Measurements from ENCODE around the gene UPK3A. TPM values are rescaled to one million over a fixed set of nuclear protein-coding genes. Genes with fewer than 3 reads are reported as not detected.

UPK3A gene
- total RNA-seq, 4 donors from 2014 or later: not detected

DNA sequence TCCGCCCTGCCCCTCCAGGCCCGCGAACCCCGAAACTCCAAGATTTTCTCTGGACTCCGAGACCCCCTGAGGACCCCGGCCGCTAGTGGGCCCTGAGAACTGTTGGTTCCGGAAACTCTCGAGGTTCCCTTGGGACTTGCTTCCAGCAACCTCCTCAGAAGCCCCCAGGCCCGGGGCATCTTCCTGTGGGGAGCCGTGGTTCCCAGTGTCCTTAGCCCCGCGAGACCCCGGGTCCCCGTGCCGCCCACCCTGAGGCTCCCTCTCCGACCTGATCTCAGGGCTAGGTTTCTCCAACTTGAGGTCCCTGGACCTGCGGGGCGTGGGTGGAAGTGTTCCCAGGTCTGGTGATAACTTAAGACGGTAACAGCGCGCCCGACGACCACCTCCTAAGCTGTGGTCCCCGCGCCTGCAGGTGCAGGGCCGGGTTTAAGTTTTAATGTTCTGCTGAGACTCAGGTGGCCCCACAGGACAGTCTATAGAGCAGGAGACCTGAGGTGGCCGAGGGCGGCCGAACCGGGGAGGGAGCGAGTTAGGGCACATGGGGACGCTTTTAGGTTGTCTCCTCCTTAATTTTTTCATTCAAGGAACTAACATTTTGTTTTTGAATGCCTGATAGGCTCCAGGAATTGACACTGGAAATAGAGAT, 25.7 kb downstream of the UPK3A start:
- WGBS, 2 donors (ENCODE audit: low coverage in 1 of 2): 10 to 25% methylated on average over 2 to 5 of the region's 33 CpGs
- Histone ChIP-seq H3K27me3 (no peaks in the 10 kb centered on the region), H3K27ac (peak overlapping the region; percentile 36 to 94 (median 86)), H3K4me3 (peak overlapping the region; percentile 54 to 77), H3K4me1 (peaks cover 0 to 43% (median 8%) of the 10 kb centered on the region in 3 donors), H3K36me3 (no peaks in the 10 kb centered on the region), H3K9me3 (no peaks in the 10 kb centered on the region)
- TF ChIP-seq EP300 (IDR thresholded peaks at IDR 0.05): no peak
- no peak for TF ChIP-seq POLR2AphosphoS5 (IDR thresholded peaks at IDR 0.05)
- TF ChIP-seq POLR2A (IDR thresholded peaks at IDR 0.05): no peak
- TF ChIP-seq CTCF (IDR thresholded peaks at IDR 0.05): no peak
- no peak for ATAC-seq

DNA sequence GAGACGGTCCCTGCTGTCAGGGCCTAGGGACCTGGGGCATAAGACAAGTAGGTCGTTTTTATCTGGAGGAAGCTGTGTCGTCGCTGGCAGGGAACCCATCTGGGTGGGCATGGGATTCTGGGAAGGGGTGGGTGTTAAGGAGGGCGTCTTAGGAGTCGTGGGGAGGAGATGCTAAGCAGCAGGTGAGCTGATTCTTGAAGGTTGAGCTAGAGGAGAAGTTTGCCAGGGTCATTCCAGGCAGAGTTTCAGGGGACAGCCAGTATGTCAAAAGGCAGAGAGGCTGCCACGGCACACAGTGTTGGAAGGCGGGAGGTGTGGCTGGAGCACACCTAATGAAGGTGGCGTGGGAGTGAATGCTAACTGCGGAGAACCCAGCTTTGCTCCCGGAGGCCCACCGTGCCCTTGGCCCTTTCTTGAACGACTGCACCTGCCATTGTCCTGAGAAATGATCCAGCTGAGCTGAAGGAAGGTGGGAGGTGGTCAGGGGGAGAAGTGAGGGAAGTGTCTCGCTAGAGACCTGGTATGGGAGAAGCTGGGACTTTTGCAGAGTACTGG, 26.3 kb downstream of the UPK3A start:
- H3K27ac ChIP-seq: peak overlapping the region in 2 of 4 donors; percentile 86 to 94
- 24 to 54% methylated on average over 8 to 9 of the region's 14 CpGs for WGBS, 2 donors (ENCODE audit: low coverage in 1 of 2)
- H3K36me3 ChIP-seq: no peaks in the 10 kb centered on the region
- ATAC-seq: no peak
- H3K4me3 ChIP-seq: peak overlapping the region; percentile 54 to 77
- no peaks in the 10 kb centered on the region for H3K27me3 ChIP-seq
- H3K9me3 ChIP-seq: no peaks in the 10 kb centered on the region
- H3K4me1 ChIP-seq: peaks cover 0 to 44% (median 8%) of the 10 kb centered on the region in 3 donors
- TF ChIP-seq EP300 (IDR thresholded peaks at IDR 0.05) (no peak), CTCF (IDR thresholded peaks at IDR 0.05) (no peak), POLR2AphosphoS5 (IDR thresholded peaks at IDR 0.05) (no peak), POLR2A (IDR thresholded peaks at IDR 0.05) (no peak)

DNA sequence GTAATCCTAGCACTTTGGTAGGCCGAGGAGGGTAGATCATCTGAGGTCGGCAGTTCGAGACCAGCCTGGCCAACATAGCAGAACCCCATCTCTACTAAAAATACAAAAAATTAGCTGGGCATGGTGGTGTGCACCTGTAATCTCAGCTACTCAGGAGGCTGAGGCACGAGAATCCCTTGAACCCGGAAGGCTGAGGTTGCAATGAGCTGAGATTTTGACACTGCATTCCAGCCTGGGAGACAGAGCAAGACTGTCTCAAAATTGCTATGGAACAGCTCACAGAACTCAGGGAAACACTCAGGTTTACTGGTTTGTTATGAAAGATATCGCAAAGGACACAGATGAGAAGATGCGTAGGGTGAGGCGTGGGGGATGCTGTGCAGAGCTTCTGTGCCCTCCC, 27.7 kb downstream of the UPK3A start:
- no peak for ATAC-seq
- no peak overlapping the region for H3K27ac ChIP-seq
- no peak for TF ChIP-seq CTCF (IDR thresholded peaks at IDR 0.05)
- no peak for TF ChIP-seq POLR2AphosphoS5 (IDR thresholded peaks at IDR 0.05)
- no peak for TF ChIP-seq EP300 (IDR thresholded peaks at IDR 0.05)
- no peak for TF ChIP-seq POLR2A (IDR thresholded peaks at IDR 0.05)
- H3K27me3 ChIP-seq: no peaks in the 10 kb centered on the region
- 50 to 87% methylated on average over 2 to 6 of the region's 8 CpGs for WGBS, 2 donors (ENCODE audit: low coverage in 1 of 2)
- H3K4me3 ChIP-seq: no peak overlapping the region
- H3K4me1 ChIP-seq: peaks cover 0 to 58% (median 12%) of the 10 kb centered on the region in 3 donors
- no peaks in the 10 kb centered on the region for H3K9me3 ChIP-seq
- no peaks in the 10 kb centered on the region for H3K36me3 ChIP-seq

DNA sequence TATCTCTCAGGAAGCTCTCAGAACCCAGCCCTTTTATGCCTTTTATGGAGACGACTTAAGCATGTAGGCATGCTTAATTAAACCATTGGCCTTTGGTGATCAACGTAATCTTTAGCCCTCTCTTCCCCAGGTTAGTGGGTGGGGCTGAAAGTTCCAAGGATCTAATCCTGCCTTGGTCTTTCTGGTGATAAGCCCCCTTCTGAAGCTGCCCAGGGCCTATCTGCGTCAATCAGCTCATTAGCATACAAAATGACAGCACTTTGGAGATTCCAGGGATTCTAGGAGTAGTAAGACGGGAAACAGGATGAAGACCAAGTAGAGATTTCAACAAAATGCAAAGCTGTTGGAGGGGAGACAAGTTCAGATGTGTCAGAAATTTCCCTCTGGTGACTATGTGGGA, 28.1 kb downstream of the UPK3A start:
- no peak for ATAC-seq
- H3K4me1 ChIP-seq: peaks cover 0 to 62% (median 17%) of the 10 kb centered on the region in 3 donors
- no peaks in the 10 kb centered on the region for H3K27me3 ChIP-seq
- H3K4me3 ChIP-seq: no peak overlapping the region
- H3K9me3 ChIP-seq: no peaks in the 10 kb centered on the region
- TF ChIP-seq POLR2A (IDR thresholded peaks at IDR 0.05) (no peak), CTCF (IDR thresholded peaks at IDR 0.05) (no peak), POLR2AphosphoS5 (IDR thresholded peaks at IDR 0.05) (no peak), EP300 (IDR thresholded peaks at IDR 0.05) (no peak)
- no peaks in the 10 kb centered on the region for H3K36me3 ChIP-seq
- no peak overlapping the region for H3K27ac ChIP-seq
- WGBS, 2 donors (ENCODE audit: low coverage in 1 of 2): 68 to 73% methylated on average over 2 of the region's 4 CpGs

All from gastroesophageal sphincter (tissue), 4 donors.